ENCODE data around the gene AFTPH.
A peak's percentile ranks its signal among the peaks of the same experiment; 100 is the strongest.

Gene AFTPH

DNA sequence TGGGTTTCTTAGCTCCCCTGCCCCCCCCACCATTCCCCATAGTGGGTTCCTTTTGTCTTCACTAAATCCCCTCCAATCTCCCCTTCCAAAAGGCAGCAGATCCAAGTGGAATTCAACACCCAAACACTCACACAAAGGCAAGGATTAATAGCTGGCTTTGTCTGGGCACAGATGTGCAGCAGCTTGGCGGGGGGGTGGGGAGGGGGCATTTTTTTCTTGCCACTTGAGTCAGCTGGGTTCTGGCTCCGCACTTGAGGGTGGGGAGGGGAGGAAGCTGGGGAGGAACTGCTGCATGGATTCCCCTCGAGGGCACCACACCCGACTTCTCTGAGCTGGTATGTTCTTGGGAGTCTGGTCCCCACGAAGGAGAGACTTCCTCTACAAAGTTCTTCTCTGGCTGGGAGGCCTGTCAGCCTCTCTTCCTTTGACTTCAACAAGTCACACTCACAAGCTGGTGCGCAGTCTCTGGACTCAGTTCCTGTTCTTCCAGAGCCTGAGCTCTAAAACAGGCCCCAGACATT lies 93.6 kb downstream of the AFTPH start:
- no peak for DNase-seq

DNA sequence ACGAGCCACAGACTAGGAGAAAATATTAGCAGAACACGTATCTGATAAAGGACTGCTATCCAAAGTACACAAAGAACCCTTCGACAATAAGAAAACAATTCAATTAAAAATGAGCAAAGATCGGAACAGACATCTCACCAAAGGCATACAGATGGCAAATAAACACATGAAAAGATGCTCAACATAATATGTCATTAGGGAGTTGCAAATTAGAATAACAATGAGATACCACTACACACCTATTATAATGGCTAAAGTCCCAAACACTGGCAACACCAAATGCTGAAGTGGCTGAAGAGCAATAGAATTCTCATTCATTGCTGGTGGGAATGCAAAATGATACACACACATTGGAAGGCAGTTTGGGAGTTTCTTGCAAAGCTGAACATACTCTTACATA lies 96.5 kb downstream of the AFTPH start:
- DNase-seq: no peak

DNA sequence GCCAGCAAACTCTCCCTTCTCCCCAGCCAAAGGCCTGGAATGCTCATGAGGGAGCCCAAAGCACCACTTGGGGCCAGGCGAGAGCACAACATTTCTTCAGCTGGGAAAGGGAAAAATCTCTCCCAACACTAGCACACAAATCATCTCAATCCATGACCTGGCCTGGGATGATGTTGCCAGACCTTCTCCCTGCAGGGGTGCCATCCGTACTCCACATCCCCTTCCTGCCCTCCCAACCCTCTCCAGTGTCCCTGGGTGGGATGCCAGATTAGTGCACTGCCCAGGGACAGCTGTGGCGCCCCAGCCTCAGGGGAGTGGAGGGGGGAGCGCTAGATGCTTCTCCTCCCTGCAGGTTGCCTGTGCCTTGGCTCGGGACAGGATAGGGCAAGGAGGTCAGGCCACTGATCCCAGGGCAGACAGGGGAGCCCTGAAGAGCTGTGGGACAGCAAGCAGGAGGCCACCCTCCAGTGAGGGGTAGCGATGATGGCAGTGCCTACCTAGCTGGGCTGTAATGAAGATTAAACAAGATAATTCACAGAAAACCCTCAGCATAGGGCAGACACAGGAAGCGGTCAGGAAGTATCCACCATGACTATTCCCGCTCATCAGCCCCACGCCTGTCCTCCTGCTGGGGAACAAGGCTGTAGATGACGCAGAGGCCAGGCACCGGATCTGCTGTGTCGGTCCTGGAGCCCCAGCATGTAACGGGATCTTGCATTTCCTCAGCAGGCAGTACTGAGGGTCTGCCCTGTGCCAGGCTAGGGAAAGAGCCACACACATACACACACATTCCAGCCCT lies 98.5 kb downstream of the AFTPH start:
- no peak for DNase-seq

DNA sequence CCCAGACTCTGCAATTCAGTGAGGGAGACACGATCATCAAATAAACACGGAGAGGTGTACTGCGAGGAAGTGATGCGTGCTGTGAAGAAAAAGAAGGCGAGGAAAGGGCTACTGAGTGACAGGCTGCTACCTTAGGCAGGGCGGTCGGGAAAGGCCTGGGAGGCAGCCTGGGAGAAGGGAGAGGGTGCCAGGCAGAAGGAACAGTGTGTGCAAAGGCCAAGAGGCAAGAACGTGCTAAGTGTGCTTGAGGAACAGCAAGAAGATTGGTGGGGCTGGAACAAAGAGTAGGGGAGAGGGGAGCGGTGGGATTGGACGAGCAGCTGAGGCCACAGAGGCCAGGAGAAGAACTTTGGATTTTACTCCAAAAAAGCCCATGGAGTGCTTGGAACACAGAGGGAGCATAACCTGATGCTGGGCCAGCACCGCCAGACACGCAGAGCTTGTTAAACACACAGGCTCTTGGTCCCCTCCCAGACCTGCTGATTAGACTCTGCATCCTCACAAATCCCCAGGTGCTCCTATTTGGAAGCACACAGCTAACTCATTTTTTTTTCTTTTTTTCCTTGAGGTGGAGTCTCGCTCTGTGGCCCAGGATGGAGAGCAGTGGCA lies 99.2 kb downstream of the AFTPH start:
- no peak for DNase-seq

DNA sequence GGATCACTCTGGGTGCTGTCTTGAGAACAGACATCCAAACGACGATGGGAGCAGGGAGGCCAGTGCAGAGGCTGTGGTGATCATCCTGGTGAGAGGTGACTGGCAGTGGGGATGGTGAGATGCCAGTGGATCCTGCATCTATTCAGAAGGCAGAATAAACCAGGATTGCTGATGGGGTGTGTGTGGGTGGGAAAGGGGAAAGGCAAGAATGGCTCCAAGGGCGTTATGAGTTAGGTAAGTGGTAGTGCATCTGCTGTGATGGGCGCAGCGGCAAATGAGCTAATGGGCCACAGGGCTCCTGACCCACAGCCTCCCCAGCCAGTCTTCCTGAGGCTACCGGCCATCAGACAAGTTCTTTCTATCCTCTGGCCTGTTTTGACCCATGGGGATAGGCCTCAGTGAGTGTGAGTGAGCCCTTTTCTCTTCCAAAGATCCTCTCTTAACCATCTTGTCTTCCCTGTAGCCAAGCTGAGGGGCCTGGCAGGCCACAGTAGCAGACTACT lies 100.0 kb downstream of the AFTPH start:
- DNase-seq: no peak

DNA sequence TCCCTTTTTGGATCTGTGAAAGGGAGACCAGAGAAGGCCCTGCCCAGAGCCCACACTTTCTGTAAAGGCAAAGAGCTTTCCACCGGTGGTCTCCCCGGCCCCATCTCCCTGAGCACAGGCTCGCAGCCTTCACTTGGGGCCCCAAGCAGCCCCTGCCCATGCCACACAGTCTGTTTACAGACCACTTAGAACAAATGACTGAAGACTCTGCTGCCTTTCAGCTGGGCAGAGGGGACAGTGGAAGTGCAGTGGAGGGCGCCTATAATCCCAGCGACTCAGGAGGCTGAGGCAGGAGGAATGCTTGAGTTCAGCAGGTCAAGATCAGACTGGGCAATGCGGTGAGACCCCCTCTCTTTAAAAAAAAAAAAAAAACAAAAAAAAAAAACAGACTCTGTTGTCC lies 100.7 kb downstream of the AFTPH start:
- DNase-seq: no peak

DNA sequence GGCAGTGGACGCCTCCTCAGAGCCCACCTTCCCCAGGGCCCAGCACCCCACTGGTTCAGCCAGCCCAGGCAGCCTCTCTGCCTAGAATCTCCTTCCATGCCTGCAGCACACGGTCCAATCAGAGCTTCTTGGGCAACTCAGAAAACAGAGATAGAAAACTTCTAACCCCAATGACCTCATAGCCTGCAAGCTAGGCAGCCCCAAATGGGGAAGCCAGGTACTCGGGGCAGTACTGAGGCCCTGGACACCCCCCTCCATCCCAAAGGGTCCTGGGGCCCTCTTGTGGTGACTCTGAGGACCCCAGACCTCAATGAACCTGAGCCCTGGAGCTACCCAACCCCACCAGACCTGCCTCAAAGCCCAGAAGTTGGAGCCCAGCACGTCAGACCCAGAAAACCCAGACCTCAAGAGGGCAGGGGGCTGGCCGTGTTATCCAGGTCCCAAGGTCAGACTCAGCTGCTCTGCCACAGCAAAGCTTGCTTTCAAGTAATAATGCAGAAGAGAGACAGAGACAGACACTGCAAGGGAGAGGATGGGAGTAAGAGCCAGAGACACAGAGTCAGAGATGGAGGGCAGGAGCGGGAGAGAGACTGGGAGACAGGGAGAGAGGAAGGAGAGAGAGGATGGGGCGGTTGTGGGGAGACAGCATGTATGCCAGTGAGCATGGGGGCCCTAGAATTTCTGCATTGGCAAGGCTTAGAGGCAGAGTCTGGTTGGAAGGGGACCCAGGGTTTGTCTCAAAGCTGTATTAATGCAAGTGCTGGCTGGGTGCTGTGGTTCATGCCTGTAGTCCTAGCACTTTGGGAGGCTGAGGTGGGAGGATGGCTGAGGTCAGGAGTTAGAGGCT lies 101.4 kb downstream of the AFTPH start:
- DNase-seq: no peak

DNA sequence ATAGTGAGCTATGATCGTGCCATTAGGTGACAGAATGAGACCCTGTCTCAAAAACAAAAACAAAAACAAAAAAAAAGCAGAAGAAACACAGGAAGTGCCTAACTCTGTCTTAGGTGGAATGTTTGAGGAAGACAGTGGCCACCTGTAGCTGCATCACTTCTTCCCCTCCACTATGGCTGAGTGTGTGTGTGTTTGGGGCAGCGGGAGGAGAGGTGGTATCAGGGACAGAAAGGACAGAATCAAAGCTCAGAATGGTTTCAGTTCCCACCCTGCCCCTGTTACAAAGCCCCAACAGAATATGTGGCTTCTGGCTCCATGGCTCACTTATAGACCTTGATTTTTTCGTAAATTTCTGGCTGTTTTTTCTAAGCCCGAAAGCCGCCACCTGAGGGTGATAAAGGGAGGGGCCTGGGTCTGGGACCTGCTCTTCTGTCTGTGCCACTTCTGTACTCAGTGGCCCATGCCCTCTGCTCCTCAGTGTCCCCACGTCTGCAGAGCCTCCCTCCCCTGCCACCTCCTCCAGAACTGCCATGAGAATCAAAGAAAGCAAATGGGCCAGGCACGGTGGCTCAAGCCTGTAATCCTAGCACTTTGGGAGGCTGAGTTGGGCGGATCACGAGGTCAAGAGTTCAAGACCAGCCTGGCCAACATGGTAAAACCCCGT lies 102.2 kb downstream of the AFTPH start:
- DNase-seq: no peak

DNA sequence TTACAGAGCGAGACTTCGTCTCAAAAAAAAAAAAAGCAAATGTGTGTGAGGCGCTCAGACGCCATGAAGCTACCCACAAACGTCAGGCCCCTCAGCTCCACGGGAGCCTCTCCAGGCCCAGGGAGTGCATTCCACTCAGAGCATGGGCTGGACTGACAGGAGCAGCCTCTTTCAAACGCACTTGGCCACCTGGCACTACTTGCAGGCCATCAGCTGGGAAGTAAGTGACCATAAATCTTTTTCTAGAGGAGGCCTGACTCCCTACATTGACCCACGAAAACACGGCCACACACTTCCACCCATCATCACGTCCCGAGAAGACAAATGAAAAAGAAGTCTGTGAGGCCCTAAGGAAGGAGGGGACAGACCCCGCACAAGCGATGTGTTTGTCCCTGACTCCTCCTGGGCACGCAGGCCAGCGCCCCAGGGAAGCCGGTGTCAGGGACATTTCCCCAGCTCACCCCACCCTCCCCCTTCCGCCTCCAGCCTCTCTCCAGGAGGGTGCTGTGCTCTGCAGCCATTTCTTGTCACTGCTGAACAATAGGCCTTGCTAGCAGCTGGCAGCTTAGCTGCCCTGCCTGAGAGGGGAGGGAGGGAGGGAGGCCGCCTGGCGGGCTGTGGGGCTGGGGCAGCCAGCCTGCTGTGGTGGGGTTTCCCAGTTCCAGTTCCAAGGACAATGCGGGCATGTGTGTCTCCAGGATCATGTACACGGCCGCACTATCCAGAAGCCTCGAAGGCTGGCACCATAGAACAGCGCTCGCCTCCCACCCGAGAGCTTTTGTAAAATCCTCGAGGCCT lies 103.0 kb downstream of the AFTPH start:
- DNase-seq: no peak

DNA sequence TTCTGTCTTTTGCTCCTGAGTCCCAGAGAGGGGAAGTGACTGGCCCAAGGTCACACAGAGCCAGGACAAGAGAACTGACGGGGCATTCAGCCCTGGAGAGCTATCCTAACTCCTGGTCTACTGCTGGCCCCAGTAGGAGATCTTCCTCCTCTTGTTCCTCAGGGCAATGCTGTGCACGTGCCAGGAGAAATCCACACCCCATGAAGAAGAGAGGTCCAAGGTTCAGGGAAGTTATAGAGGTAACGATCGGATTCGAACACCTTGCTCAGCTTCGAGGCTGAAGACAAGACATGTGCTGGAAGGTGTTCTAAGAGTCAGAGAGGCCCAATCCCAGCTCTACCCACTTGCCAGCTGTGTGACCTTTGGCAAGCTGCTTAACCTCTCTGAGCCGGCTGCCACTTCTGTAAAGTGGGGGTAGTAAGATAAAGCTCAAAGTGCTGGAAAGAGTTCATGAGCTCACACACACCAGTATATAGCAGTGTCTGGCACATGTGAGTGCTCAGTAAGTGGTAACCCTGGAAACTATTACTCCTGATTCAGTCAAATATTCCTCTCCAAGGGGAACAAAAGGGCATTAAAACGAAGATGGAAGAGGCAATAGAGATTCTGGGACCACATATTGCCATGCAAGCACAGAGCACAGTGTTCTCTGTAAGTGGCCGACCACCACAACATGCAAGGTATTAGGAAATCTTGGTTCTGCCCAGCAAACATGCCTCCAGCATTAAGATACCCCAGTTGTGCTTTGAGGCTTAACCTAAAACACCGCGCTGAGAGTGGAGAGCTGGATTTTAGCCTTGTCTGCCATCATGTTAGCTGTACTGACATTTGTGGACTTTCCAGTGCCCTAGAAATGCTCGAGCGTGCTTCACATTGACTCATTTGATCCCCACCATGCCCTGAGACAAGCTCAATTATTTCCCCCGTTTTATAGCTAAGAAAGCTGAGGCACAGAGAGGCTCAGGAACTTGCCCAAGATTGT lies 104.0 kb downstream of the AFTPH start:
- DNase-seq: no peak

DNA sequence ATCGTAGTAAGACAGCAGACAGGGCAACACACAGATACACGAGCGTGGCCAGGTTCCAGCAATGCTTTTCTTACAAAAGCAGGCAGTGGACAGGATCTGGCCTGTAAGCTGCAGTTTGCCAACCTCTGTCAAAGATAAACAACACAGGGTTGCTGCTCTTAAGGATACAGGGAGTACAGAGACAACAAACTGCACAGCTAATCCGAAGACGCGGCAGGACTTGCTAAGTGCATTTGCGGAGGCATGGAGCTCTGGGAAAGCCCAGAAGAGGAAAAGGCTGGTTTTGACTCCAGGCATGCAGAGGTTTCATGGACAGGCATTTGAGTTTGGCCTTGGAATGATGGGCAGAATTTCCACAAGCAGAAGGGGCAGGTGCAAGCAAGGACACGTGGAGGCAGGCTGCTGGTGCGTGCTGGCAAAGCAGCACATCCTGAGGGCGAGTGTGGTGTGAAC lies 105.2 kb downstream of the AFTPH start:
- no peak for DNase-seq

DNA sequence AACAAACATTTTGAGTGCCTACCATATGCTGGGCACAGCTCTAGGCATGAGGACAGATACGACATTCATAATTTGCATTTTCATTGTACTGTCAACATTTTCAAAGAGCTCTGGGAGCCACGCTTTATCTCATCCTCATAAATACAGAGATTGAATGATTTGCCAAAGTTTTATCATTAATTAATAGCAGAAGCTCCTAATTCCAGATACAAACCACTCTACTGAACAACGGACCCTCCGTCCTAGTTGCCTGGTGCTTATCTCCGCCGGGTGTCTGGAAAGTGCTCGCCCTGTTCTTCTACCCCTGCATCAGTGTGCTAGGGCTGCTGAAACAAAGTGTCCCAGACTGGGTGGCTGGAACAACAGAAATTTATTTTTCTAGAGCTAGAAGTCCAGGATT lies 105.7 kb downstream of the AFTPH start:
- DNase-seq: no peak

DNA sequence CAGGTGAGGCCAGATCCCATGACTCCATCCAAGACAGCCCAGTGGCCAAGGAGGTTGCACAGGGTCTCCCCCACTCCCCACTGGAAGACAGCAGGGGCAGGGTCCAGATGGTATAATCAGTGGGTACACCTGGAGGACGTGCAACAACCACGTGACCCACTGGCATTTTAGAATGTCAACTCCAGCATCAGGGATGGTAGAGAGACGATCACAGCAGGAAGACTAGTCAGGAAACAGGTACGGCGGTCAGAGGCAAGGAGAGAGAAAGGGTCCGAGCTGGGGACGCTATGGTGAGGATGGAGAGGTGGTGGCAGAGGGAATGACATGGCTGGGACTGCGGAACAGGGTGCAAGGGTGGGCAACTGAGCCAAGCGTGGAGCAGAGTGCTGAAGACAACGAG lies 106.6 kb downstream of the AFTPH start:
- DNase-seq: no peak

DNA sequence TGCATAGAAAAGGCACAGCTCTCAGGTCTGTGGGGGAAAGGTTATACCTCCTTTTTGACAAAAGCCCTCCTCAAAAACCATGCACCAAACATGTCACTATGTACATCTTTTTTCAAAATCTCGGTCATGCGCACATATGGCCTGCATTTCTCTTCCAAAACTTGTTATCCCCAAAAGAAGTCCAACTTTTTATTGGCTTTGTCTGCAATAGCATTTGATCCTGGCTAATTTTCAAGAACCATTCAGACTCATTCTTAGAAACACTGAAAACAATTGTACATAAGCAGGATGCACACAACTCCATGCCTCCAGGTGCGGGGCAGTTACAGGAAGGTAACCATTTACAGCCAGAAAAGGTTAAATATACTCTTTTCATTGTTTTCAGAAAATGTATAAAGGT lies 107.6 kb downstream of the AFTPH start:
- no peak for DNase-seq

DNA sequence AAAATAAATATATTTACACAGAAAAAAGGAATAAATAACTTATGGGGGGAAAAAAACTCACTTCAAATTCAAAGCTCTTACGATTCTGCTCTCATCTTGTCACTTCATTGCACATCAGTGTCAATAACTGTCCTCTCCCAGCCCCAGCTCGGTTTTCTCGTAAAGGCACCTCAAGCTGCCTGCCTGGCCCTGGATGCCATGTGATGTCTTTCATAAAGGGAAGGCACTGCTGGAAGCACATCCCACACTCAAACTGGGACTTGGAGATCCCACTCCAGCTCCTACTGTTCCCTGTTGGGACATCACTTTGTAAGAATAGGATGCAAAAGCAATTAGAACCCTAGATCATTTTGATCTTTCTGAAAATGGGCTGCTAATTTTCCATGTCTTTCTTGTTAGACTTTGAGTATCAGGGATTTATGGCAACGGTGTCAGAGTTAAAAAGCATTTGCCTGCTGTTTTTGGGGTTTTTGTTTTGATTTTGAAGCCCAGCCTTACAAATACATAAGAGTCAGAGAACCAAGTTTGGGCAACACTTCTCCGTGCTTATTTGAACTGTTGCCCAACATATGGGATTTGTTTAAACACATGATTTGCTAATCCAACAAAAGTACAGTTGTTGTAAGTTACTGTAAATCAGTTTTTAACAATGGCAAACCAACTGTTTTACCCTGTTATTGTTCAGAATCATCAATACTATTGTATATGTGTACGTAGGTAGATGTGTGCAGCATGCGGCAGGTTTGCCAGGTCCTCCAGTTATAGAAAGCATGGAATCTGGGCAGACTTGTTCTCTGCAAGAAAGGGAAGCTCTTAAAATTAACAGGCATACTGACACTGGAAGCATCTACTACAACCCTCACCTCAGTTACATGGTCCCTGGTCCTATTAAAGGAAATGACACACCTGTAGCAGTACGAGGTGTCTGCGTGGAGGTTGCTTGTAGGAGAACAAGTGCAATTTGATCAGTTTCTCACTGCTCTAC lies 109.0 kb downstream of the AFTPH start:
- DNase-seq: no peak

DNA sequence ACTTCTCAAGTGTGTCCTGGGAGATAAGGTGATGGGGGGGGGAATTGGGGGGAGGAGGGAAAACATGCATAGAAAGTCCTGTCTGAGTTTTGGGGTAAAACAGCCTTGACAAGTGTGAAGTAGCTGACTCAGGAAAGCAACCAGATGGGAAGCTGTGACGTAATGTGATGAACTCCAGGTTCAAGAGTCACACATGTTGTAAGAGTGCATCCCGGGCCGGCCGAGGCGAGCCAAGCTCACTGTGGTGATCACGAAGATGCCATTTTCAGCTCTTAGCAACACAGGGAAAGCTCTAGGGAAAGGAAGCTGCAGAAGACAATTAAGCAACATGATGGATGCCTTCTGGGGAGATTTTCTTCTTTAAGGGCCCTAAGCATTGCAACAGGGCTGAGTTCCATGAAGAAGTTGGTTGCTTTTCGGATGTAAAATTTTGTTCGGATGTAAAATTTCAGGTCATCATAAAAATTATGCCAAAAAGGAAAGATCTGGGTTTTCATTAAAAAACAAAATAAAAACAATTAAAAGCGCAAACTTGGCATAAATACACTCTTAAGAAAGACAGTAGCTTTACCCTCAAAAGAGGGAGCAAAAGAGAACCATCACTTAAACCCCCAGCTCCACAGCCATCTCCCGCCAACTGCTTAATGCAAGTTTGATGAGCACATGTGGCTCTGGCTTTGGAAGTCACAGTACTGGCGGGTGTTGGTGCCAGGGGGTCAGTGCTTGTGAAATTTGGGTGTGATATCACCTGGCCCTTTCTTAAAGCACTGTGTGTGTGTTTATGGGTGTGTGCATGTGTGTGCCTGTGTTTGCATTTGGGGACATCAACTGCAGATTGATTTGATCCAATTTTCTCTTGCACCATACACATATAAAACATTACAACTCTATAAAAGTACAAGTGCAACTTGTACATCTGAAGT lies 110.5 kb downstream of the AFTPH start:
- DNase-seq: no peak

DNA sequence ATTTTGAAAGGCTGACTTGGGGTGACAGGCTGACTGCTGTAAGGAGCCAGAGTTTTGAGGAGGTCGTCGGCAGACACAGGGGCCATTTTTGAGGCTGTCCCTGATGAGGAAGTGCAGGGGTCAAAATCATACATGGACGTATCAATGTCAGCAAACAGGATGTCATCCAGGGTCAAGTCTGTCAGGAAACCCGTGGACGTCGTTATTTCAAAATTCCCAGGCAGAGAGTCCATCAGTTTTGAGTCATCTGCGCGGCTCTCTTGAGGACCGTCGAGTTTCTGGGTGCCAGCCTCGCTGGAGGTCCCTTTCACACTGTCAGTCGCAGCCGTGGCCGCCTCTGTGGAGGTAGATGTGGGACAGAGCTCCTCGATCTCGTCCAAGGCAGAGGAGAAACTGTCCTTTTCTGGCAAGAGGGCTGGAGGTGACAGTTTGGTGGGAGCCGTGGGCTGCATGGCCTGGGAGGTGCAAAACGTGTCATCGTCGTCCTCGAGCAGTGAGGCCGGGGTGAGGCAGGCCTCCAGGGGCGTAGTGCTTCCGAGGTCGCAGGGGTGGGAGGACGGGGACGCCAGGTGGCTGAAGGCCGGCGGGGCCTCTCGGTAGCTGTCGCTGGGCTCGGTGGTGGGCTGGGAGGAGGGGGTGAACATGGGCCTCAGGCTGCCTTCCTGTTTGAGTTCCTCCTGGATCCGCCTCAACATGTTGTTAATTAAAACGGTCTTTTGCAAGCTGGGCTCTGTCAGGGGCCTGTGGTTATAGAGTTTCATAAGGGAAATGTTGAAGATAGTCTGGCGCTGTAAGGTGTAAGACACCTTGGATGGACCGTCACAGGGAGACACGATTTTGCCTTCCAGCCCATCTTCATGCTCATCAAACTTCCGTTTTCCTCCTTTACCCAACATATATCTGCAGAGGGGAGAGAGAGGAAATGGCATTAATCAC lies 112.1 kb downstream of the AFTPH start:
- DNase-seq: peak; percentile 30
